ENCODE results near the gene PDE3A.

Gene PDE3A

DNA sequence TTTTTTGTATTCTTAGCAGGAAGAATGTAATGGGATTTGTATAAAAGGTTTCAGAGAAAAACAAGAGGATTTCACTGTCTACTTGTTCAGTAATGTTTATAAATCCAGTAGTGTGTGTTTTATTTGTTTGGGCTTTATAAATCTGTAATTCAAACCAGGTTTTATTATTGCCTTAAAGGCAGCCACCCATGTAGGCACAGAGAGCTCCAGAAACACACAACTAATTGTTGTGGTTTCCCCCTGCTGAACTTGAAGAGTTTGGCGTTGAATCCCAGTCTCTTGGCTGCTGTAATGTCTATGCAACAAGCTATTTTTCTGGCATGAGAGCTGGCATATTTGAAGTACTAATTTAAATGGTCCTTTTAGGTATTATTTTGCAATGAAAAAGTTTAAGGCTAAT is 263.4 kb downstream of the PDE3A start:
- TF ChIP-seq, protein P1, sequence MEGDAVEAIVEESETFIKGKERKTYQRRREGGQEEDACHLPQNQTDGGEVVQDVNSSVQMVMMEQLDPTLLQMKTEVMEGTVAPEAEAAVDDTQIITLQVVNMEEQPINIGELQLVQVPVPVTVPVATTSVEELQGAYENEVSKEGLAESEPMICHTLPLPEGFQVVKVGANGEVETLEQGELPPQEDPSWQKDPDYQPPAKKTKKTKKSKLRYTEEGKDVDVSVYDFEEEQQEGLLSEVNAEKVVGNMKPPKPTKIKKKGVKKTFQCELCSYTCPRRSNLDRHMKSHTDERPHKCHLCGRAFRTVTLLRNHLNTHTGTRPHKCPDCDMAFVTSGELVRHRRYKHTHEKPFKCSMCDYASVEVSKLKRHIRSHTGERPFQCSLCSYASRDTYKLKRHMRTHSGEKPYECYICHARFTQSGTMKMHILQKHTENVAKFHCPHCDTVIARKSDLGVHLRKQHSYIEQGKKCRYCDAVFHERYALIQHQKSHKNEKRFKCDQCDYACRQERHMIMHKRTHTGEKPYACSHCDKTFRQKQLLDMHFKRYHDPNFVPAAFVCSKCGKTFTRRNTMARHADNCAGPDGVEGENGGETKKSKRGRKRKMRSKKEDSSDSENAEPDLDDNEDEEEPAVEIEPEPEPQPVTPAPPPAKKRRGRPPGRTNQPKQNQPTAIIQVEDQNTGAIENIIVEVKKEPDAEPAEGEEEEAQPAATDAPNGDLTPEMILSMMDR (IDR thresholded peaks at IDR 0.05; ENCODE audit: control insufficient read depth, insufficient read depth, low read depth, low read length, missing control alignments) = no peak
- no peak overlapping the region for H3K4me3 ChIP-seq (ENCODE audit: control insufficient read depth, low read depth, low read length)
- DNase-seq (ENCODE audit: low read depth) = peak; percentile 92

DNA sequence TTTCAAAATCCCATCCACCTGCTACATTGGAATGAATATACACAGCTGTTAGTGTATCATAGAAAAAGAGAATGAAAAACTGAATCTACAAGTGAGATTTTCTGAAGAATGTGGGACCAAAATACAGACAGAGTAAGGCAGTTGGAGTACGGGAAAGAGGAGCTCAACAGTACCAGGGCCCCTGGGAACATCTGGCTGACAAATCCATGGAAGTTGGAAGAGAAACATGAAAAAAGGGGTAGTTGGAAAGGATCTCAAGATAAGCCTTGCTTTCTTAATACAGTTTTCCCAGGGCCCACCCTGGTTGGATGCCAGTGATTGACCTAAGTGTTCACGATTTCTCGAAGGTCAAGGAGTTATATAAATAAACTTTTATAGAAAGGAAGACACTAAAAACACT is 272.8 kb downstream of the PDE3A start:
- no peak overlapping the region for H3K4me3 ChIP-seq (ENCODE audit: control insufficient read depth, low read depth, low read length)
- DNase-seq (ENCODE audit: low read depth) = no peak
- TF ChIP-seq, protein P1 (IDR thresholded peaks at IDR 0.05; ENCODE audit: control insufficient read depth, insufficient read depth, low read depth, low read length, missing control alignments) = no peak

DNA sequence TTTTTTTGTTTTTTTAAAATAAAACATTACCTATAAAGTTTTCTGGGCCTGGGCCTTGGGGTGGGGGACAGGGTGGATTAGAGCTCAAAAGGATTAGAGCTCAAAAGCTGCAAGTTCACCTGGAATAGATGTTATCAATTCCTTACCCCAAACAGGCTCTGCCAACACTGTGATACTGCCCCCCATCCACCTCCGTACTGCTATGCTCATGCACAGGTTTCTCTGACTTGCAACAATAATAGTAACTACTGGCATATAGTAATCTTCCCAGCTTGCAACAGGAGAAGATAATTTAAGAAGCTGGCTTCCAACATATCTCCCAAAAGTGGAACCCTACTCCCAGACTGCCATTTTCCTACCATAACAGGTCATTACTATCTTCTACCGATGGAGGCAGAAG is 275.5 kb downstream of the PDE3A start:
- DNase-seq (ENCODE audit: low read depth) = no peak
- TF ChIP-seq, protein P1 (IDR thresholded peaks at IDR 0.05; ENCODE audit: control insufficient read depth, insufficient read depth, low read depth, low read length, missing control alignments) = no peak
- H3K4me3 ChIP-seq (ENCODE audit: control insufficient read depth, low read depth, low read length) = no peak overlapping the region

DNA sequence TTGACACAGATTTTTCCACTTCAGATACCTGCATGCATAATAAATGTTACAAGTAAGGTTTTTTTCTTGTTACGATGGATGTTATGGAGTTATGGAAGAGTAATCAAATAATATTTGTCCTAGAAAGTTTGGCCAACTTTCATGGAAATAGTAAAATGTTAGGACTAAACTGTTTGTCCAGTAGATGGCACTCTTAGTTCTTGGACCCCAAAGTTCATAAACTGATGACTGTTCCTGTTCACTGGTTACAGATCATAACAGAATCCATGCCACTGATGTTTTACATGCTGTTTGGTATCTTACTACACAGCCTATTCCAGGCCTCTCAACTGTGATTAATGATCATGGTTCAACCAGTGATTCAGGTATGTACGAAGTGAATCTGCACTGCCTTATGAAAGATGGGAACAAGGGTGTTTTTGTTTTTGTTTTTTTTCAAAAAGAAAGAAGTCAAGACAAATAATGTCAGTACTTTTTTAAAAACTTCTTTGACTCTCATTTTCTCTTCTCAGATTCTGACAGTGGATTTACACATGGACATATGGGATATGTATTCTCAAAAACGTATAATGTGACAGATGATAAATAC is 278.0 kb downstream of the PDE3A start:
- peak; percentile 37 for DNase-seq (ENCODE audit: low read depth)
- no peak overlapping the region for H3K4me3 ChIP-seq (ENCODE audit: control insufficient read depth, low read depth, low read length)
- TF ChIP-seq, protein P1 (IDR thresholded peaks at IDR 0.05; ENCODE audit: control insufficient read depth, insufficient read depth, low read depth, low read length, missing control alignments) = peak; percentile 59

DNA sequence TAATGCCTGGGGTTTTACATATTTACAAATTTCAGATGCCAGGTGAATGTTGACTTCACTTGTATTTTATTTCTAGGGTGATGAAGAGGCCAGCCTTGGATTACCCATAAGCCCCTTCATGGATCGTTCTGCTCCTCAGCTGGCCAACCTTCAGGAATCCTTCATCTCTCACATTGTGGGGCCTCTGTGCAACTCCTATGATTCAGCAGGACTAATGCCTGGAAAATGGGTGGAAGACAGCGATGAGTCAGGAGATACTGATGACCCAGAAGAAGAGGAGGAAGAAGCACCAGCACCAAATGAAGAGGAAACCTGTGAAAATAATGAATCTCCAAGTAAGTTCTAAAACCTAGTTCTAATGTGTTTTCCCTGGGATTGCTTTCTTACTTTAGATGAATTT is 285.5 kb downstream of the PDE3A start:
- H3K4me3 ChIP-seq (ENCODE audit: control insufficient read depth, low read depth, low read length) = no peak overlapping the region
- TF ChIP-seq, protein P1 (IDR thresholded peaks at IDR 0.05; ENCODE audit: control insufficient read depth, insufficient read depth, low read depth, low read length, missing control alignments) = no peak
- DNase-seq (ENCODE audit: low read depth) = no peak

DNA sequence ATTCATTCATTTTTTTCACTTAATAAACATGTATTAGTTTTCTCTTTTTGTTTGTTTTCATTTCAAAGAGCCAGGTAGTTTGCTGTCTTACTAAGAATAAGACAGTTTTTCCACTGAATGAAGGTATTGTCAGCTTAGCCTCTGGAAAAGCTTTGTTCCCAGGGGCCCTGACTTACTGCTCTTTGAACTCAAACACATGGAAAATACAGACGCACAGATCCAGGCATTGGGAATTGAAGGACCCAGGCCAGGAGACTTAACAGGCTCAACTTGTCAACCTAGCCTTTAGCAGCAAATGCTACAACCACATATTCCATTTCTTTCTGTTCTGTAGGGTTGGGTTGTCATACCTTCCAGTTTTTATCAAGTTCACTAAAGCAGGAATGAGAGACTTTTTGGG is 288.3 kb downstream of the PDE3A start:
- H3K4me3 ChIP-seq (ENCODE audit: control insufficient read depth, low read depth, low read length) = no peak overlapping the region
- no peak for DNase-seq (ENCODE audit: low read depth)
- TF ChIP-seq, protein P1 (IDR thresholded peaks at IDR 0.05; ENCODE audit: control insufficient read depth, insufficient read depth, low read depth, low read length, missing control alignments) = no peak

DNA sequence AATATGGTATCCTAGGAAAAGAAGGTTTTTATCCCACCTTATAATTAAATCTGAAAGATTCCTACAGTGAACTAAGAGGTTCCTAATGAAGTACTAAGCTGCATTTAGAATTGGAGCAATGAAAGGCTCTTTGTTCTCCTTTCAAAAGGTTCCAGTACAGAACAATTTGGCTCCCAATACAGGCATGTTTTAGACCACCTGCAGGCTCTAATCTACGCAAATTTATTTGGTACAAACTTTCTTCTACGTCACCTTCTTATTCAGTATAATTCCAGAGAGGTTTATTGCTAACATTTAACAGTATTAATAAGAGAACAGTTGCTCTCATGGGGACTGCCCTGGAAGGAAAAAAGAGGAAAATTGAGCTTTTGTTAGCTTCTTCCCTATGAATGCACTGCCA is 289.2 kb downstream of the PDE3A start:
- H3K4me3 ChIP-seq (ENCODE audit: control insufficient read depth, low read depth, low read length) = no peak overlapping the region
- DNase-seq (ENCODE audit: low read depth) = no peak
- TF ChIP-seq, protein P1 (IDR thresholded peaks at IDR 0.05; ENCODE audit: control insufficient read depth, insufficient read depth, low read depth, low read length, missing control alignments) = no peak
